GM19035 (cell line): Measurements from ENCODE around the gene TTC9B.

Experiments
- ATAC-seq: cut with Tn5 transposase; IDR thresholded peaks from one replicate; pipeline ENCODE4 v1.9.1; 2021; ENCODE audit not compliant: unreplicated experiment

Gene TTC9B

DNA sequence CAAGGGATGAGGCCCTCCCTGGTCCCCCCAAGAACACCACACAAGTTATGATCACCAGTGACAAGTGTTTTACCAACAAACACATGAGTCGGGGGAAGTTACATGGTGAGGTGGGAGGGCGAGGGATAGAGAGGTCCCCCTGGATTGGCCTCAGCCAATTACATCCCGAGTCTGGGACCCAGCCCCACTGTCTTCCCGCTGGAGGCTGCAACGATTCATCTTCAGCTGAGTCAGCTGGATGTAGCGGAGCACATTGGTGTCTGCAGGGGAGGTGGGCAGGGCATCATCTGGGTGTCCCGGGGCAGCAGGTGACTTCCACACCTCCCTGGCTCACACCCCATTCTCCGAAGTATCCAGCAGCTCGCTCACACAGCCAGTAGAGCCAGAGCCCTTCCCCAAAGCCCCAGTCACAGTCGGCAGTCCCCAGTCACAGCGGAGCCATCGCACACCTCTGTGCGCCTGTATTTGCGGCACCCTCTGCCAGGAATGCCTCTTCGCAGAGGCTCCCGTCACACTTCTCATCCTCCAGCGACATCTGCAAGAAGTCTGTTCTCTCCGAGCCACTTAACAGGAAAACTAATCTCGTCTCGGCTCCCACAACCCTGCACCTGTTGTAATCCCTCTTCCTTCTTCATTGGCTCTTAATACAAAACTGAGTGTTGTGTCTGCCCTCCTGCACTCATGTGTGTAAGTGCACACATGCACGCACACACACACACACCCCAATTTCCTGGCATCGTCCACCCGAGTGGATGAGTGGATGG is 2.0 kb downstream of the TTC9B start:
- ATAC-seq = no peak

DNA sequence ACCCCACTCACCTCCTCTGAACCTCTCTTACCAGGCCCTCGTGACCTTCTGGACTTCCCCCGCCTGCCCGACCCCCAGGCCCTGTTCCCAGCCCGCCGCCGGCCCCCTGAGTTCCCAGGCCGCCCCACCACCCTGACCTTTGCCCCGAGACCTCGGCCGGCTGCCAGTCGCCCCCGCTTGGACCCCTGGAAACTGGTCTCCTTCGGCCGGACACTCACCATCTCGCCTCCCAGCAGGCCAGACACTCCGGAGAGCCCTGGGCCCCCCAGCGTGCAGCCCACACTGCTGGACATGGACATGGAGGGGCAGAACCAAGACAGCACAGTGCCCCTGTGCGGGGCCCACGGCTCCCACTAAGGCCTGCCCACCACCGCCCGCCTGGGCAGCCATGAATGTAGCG is 3.2 kb downstream of the TTC9B start:
- no peak for ATAC-seq

DNA sequence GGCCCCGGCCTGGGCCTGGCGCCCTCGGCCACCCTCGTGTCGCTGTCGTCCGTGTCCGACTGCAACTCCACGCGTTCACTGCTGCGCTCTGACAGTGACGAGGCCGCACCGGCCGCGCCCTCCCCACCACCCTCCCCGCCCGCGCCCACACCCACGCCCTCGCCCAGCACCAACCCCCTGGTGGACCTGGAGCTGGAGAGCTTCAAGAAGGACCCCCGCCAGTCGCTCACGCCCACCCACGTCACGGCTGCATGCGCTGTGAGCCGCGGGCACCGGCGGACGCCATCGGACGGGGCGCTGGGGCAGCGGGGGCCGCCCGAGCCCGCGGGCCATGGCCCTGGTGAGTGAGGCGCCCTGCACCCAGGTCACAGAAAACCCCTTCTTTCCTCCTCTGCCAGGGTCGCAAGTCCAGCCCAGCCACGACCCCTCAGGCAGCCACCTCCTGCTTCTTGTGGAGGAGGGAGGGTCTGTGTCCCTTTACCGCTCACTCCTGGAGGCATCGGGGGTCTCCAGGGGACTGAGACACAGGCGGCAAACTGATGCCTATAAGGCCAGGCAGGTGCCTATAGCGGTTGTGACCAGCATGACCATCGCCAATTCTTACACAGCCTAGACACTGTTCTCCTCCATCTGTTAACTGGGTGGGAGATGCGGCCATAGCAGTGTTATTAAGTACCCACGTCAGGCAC is 4.2 kb downstream of the TTC9B start:
- no peak for ATAC-seq

- no peak for ATAC-seq
These were observed 4.8 kb downstream of the TTC9B start for GRCh38 chr19:40213251-40213829.

- ATAC-seq = no peak
These were observed 7.3 kb downstream of the TTC9B start for GRCh38 chr19:40210889-40211288.

DNA sequence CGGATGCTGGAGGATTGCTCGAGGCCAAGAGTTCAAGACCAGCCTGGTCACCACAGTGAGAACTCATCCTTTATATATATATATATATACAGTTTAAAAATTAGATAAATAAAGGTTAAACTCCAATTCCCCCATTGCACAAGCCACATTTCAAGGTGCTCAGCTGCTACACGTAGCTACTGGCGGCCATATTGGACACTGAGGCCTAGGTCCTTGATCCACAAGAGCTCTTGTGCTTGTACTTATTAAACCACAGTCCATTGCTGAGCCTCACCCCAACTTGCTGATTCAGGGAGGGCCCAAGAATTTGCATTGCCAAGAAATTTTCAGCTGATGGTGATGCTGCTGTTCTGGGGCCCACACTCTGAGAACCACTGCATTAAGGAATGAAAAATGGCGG is 9.6 kb downstream of the TTC9B start:
- no peak for ATAC-seq

GRCh38 chr19:40205760-40206159 is 12.4 kb downstream of the TTC9B start:
- ATAC-seq = no peak

DNA sequence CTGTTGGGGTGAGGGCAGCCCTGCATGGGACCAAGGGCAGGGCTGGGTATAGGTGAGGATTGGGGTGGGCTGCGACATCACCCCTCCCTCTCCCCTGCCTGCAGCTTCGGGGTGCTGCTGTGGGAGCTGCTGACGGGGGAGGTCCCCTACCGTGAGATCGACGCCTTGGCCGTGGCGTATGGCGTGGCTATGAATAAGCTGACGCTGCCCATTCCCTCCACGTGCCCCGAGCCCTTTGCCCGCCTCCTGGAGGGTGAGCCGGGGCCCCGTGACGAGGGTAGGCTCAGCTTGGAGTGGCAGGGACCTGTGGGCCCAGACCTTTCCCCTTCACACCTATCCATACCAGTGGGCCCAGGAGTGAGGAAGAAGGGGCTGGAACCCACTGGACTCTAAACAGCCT is 13.8 kb downstream of the TTC9B start:
- no peak for ATAC-seq

GRCh38 chr19:40200341-40201099 is 17.7 kb downstream of the TTC9B start:
- no peak for ATAC-seq

GRCh38 chr19:40198272-40198990 is 19.8 kb downstream of the TTC9B start:
- ATAC-seq = no peak

DNA sequence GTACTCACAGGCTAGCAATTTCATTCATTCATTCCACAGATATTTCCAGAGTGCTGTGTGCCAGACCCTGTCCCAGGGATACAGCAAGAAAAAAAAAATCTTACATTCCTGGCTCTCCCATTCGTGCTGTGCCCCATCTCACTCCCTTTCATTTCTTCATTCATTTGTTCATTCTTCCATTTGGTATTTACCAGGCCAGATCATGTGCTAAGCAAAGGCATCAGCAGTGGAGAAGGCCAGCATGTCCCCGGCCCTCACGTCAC is 24.7 kb downstream of the TTC9B start:
- no peak for ATAC-seq

- no peak for ATAC-seq
These were observed 25.2 kb downstream of the TTC9B start for GRCh38 chr19:40192758-40193586.

DNA sequence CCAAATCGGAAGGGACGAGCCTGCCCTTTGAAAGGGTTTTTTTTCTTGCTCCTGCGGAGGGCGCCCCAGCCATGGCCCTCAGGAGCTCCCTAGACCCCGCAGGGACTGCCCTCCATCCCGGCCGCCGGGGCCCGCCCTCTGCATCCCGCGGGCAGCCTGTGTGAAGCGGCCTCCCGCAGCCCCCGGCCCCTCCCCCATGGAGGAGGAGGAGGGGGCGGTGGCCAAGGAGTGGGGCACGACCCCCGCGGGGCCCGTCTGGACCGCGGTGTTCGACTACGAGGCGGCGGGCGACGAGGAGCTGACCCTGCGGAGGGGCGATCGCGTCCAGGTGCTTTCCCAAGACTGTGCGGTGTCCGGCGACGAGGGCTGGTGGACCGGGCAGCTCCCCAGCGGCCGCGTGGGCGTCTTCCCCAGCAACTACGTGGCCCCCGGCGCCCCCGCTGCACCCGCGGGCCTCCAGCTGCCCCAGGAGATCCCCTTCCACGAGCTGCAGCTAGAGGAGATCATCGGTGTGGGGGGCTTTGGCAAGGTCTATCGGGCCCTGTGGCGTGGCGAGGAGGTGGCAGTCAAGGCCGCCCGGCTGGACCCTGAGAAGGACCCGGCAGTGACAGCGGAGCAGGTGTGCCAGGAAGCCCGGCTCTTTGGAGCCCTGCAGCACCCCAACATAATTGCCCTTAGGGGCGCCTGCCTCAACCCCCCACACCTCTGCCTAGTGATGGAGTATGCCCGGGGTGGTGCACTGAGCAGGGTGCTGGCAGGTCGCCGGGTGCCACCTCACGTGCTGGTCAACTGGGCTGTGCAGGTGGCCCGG is 26.1 kb downstream of the TTC9B start:
- ATAC-seq = peak; percentile 16

- peak; percentile 81 for ATAC-seq
These were observed 27.0 kb downstream of the TTC9B start, which contains the start of gene MAP3K10 for GRCh38 chr19:40190891-40191835. Gene MAP3K10, plus strand, starts transcription at chr19:40191426. Its CDS starts 606 bp downstream, at chr19:40192032.

- no peak for ATAC-seq
These were observed 33.9 kb downstream of the TTC9B start for GRCh38 chr19:40184273-40184672.

DNA sequence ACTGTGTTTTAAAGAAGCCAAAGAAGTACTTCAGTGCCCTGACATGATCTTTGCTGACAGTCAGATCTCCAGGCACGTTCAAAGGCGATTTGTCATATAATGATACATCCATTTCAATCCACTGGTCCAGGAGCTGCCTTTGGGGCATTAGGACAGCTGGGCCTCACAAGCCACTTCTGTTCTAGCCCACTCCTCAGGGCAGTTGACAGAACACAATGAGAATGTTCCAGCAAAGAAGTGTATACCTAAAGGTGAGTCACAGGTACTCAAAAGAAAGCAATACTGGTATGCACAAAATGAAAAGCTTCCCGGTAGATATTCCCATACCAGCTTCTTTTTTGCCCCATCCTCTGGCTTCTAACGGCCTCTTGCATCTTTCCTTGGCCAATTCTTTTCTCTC is 39.4 kb downstream of the TTC9B start:
- no peak for ATAC-seq

DNA sequence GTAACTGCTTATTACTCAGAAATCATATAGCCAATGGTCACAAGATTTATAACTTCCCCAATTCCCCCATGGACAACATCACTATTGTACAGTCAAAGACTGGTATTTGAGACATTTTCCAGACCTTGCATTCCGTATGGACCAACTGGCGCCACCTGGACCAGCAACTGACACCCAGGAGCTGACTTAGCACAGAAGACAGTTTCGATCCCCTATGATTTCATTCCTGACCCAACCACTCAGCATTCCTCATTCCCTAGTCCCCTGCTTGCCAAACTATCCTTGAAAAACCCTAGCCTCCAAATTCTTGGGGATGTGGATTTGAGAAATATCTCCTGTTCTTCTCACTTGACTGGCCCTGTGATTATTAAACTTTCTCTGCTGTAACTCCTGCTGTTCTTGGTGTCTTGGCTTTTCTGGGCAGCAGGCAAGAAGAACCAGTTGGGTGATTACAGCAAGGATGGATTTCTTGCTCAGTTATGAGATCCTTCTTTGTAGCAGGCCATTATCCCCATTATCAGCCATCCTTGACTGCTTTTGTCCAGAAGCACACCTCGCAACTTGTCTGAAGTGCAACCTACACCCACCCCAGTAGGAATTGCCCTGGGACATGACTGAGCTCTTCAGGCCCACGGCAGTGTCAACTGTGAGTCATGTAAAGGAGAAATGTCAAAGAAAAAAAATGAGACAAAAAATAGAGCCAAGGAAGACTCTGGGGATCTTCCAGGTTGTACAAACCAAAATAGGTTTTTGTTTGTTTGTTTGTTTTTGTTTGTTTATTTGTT is 40.7 kb downstream of the TTC9B start:
- no peak for ATAC-seq
